Measurements from ENCODE around the gene ICE2. TPM values are rescaled to one million over a fixed set of nuclear protein-coding genes. Genes with fewer than 3 reads are reported as not detected.

The ICE2 gene
- total RNA-seq, 1 donor from 2014 or later, result 85.1 TPM

DNA sequence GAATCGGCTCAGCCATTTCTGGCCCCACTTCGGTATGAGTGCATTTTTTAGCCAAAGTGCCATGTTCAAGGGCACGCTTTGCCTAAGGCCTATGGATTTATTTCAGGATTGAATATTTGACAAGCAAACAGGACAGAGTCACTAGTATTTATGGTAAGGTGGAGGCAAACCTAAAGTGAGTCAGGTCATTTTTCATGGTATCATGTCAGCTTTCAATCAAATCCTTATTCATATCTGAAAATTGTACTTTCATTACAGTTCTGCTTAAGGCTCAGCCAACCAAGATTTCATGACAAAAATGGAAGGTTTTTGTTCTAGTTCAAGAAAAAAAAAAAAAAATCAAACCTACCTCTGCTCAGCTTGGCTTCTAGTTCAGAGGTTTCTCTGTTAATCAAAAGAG is 30.5 kb upstream of the ICE2 start:
- DNase-seq (ENCODE audit: low spot score, unreplicated experiment), result no peak
- Mint-ChIP-seq H3K4me3 (ENCODE audit: low read depth) (no peak overlapping the region), H3K27ac (peak overlapping the region; percentile 76), H3K9me3 (ENCODE audit: low read depth) (no peaks in the 10 kb centered on the region), H3K27me3 (no peaks in the 10 kb centered on the region), H3K36me3 (ENCODE audit: insufficient read depth) (peaks cover 10% of the 10 kb centered on the region), H3K4me1 (ENCODE audit: low read depth) (no peaks in the 10 kb centered on the region)
- TF ChIP-seq, protein P1, sequence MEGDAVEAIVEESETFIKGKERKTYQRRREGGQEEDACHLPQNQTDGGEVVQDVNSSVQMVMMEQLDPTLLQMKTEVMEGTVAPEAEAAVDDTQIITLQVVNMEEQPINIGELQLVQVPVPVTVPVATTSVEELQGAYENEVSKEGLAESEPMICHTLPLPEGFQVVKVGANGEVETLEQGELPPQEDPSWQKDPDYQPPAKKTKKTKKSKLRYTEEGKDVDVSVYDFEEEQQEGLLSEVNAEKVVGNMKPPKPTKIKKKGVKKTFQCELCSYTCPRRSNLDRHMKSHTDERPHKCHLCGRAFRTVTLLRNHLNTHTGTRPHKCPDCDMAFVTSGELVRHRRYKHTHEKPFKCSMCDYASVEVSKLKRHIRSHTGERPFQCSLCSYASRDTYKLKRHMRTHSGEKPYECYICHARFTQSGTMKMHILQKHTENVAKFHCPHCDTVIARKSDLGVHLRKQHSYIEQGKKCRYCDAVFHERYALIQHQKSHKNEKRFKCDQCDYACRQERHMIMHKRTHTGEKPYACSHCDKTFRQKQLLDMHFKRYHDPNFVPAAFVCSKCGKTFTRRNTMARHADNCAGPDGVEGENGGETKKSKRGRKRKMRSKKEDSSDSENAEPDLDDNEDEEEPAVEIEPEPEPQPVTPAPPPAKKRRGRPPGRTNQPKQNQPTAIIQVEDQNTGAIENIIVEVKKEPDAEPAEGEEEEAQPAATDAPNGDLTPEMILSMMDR (IDR thresholded peaks at IDR 0.05; ENCODE audit: unreplicated experiment), result no peak

DNA sequence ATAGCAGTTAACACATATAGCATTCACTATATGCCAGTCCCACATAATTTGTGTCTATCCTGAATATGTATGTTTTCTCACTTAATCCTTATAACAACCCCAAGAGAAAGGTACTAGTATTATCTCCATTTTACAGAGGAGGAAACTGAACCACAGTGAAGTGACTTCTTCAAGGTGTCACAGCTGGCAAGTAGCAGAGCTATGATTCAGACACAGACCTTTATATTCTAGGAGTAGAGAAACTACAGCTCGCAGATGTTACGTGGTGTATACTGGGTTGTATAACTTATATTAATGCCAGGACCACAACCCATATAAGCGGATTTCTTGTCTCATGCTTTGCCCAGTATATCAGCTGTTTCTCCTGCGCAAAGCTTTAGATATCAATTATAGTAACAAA is 29.5 kb upstream of the ICE2 start:
- no peaks in the 10 kb centered on the region for H3K9me3 Mint-ChIP-seq (ENCODE audit: low read depth)
- no peaks in the 10 kb centered on the region for H3K27me3 Mint-ChIP-seq

GRCh38 chr15:60507596-60508424 is 28.9 kb upstream of the ICE2 start:
- TF ChIP-seq, protein P1 (IDR thresholded peaks at IDR 0.05; ENCODE audit: unreplicated experiment), result peak; percentile 94
- H3K27ac Mint-ChIP-seq, result no peak overlapping the region
- H3K36me3 Mint-ChIP-seq (ENCODE audit: insufficient read depth), result peaks cover 9% of the 10 kb centered on the region
- no peaks in the 10 kb centered on the region for H3K4me1 Mint-ChIP-seq (ENCODE audit: low read depth)
- no peaks in the 10 kb centered on the region for H3K27me3 Mint-ChIP-seq
- H3K9me3 Mint-ChIP-seq (ENCODE audit: low read depth), result no peaks in the 10 kb centered on the region
- peak; percentile 27 for DNase-seq (ENCODE audit: low spot score, unreplicated experiment)
- H3K4me3 Mint-ChIP-seq (ENCODE audit: low read depth), result no peak overlapping the region

More for the DNA sequence above, 29.5 kb upstream of the ICE2 start:
- Mint-ChIP-seq H3K36me3 (ENCODE audit: insufficient read depth) (peaks cover 10% of the 10 kb centered on the region), H3K27ac (no peak overlapping the region), H3K4me1 (ENCODE audit: low read depth) (no peaks in the 10 kb centered on the region), H3K4me3 (ENCODE audit: low read depth) (no peak overlapping the region)
- DNase-seq (ENCODE audit: low spot score, unreplicated experiment), result no peak
- TF ChIP-seq, protein P1 (IDR thresholded peaks at IDR 0.05; ENCODE audit: unreplicated experiment), result no peak

GRCh38 chr15:60496853-60497252 is 17.9 kb upstream of the ICE2 start:
- Mint-ChIP-seq H3K4me1 (ENCODE audit: low read depth) (peaks cover 4% of the 10 kb centered on the region), H3K36me3 (ENCODE audit: insufficient read depth) (peaks cover 8% of the 10 kb centered on the region), H3K27me3 (no peaks in the 10 kb centered on the region), H3K4me3 (ENCODE audit: low read depth) (no peak overlapping the region), H3K9me3 (ENCODE audit: low read depth) (no peaks in the 10 kb centered on the region), H3K27ac (no peak overlapping the region)
- TF ChIP-seq, protein P1 (IDR thresholded peaks at IDR 0.05; ENCODE audit: unreplicated experiment), result no peak
- DNase-seq (ENCODE audit: low spot score, unreplicated experiment), result no peak

DNA sequence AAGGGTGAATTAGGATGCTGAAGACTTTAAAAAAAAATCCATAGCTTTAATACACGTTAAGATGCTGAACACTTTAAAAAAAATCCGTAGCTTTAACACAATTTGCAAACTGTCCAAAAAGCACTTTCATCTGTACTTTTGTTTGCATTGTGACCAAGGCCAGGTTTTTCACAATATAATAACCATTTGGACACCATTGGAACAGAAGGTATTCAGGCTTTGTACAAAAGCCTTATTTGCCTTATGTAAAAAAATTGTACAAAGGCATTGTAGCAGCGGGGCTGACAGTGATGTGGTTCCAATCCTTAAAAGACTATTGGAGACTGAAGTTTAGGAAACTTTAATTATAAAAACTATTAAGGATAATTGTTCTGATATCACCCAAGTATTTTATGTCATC is 15.2 kb upstream of the ICE2 start:
- Mint-ChIP-seq H3K27me3 (no peaks in the 10 kb centered on the region), H3K4me1 (ENCODE audit: low read depth) (peaks cover 4% of the 10 kb centered on the region), H3K36me3 (ENCODE audit: insufficient read depth) (peaks cover 4% of the 10 kb centered on the region), H3K9me3 (ENCODE audit: low read depth) (no peaks in the 10 kb centered on the region), H3K27ac (no peak overlapping the region), H3K4me3 (ENCODE audit: low read depth) (no peak overlapping the region)
- DNase-seq (ENCODE audit: low spot score, unreplicated experiment), result no peak
- TF ChIP-seq, protein P1 (IDR thresholded peaks at IDR 0.05; ENCODE audit: unreplicated experiment), result no peak

Data from progenitor cell of endocrine pancreas (in vitro differentiated cells).